Measurements from ENCODE around the gene FMO2.

The FMO2 gene, protein sequence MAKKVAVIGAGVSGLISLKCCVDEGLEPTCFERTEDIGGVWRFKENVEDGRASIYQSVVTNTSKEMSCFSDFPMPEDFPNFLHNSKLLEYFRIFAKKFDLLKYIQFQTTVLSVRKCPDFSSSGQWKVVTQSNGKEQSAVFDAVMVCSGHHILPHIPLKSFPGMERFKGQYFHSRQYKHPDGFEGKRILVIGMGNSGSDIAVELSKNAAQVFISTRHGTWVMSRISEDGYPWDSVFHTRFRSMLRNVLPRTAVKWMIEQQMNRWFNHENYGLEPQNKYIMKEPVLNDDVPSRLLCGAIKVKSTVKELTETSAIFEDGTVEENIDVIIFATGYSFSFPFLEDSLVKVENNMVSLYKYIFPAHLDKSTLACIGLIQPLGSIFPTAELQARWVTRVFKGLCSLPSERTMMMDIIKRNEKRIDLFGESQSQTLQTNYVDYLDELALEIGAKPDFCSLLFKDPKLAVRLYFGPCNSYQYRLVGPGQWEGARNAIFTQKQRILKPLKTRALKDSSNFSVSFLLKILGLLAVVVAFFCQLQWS

DNA sequence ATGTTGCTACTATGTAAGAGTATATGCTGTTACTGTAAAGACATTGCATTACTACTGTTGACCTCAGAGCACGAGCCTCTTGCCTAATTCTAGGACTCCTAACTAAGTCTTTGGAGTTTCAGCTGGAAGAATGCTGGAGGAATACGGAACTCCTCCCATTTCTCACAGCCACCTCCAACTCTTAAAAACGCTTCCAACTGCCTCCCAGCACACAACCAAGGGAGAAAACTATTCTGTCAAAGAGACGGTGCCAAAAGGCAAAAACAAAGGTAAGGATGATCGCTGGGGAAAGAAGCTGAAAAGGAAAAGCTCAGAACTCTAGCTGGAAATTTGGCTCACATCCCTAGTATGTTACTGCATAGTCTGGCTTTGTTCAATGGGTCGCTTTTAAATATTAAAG is at the start of gene FMO2:
TSS of gene FMO2 (plus strand) at position 210 of the 400 bp plus-strand sequence. CDS start 414 bp downstream, outside the sequence.
- no peak for DNase-seq (ENCODE audit: low read depth in 3 of 3)

DNA sequence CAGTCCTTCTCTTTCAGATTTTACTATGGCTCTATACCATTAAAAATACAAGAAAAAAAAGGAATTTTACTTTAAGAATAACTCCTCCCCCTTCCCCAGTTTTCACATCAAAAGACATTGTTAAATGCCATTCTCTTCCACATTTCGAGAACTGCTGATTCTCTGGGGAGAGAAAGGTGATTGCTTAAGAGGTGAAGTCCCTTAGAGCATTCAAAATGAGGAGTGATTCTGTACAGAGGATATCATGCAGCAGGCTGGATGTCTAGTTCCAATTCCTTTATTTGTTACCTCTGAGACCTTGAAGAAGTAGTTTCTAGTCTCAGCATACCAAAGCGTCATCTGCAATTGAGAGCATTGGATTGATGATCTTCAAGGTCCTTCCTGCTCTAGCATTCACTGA is 47.5 kb upstream of the FMO2 start:
- no peak for DNase-seq (ENCODE audit: low read depth in 3 of 3)

DNA sequence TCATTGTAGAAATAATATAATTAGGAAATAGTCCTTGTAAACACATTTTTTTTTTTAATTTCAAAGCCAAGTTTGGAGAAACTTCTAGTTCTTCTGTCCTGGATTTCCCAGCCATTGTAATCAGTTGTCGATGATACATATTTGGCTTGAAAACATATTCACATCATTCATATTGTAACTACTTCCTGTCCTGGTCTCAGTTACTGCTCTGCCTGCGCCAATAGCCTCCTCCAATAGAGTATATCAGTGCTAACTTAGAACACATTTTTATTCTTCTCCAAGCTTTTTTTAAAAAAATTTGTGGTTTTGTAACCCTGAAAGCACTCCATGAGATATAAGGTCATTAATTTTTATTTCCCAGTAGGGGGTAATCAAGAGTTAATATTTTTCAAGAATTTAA is 46.1 kb upstream of the FMO2 start:
- DNase-seq (ENCODE audit: low read depth in 3 of 3): no peak

DNA sequence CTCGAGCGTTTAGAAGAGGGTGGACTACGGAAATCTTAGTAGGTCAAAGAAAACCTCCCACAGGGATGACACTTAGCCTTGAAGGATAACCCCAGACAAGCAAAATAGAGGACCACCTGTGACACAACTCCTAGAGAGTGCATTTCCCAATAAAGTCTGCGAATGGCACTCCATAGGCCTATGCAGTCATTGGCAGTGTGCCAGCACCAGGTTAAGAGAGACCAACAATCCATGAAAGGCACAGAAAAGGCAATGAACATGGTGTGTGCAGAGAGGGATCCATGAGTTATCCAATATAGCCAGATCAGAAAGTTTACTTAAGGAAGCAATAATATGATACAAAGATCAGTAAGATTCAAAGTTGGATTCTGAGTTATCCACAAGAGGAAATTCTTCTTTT is 45.2 kb upstream of the FMO2 start:
- DNase-seq (ENCODE audit: low read depth in 3 of 3): no peak

DNA sequence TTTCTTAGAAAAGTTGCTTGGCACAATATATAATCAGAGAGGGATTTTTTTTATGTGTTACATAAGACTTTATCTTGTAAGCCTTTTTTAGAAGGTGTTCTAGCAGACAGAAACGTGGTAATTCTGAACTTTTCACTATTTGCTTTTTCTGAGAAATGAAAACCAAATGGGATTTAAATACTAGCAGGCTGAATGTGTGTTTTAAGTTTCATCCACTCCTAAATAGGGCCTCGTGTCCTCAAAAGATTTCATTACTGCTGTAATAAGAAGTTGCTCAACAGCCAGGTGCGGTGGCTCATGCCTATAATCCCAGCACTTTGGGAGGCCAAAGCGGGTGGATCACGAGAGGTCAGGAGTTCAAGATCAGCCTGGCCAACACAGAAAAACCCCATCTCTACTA is 44.7 kb upstream of the FMO2 start:
- DNase-seq (ENCODE audit: low read depth in 3 of 3): no peak

DNA sequence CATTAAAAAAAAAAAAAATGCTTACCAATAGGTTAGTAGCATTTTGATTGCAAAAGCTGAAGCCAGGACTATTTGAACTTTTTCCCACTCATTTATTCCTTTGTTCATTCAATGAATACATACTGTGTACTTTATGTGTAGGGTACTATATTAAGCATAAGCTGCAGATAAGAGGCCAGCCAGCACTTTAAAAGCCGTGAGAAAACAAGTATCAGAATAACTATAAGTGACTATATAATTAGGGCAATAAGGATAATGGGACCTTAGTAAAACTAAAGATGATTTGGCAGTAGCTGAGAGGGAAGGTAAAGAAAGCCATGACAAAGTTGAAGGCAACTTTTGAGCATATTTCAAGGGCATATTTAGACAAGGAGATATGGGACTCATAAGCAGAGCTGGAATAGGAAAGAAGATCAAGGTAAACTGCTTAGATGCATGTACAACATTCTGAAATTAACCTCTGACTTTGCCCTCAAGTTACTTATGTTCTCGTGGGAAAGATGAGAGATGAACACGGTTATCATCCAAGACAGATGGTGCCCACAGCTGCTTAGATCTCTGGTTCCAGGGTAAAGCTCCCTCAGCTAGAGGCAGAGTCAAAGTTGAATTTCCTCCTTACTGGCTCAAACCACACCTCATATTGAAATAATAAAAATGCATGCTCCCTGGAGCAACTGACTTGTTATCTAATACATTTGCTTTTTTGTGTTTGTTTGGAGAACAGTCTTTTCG is 44.0 kb upstream of the FMO2 start:
- DNase-seq (ENCODE audit: low read depth in 3 of 3): no peak

DNA sequence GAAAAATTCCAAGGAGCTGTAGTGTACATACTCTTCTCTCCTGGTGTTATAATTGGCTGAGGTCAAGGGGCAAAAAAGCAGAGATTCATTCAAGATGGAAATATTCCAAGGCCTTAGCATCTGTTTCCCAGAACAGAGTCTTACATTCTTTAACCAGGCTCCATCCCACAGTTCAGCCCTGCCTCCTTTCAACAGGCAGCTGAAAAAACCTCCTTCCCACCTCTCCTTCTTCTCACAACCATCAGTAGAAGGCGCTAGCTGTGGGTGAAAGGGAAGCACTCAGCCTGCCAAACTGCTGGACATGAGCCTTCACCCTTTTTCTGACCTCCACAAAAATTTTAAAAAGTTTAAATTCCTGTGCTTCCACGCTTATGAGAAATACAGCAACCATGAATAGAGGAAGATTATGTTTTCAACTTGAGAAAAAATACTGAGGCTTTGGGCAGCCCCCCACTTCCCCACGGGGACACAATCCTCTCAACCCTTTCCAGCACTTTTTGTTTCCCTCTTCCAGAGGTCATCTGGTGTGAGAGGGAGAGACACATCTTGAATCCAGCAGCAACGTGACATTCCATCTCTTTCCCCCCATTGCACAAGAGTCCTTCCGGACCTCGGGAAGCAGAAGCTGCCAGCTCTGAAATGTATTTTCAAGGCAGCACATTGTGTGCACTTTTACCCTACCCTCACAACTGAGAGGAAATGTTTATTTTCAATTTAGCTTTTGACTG is 43.2 kb upstream of the FMO2 start:
- DNase-seq (ENCODE audit: low read depth in 3 of 3): no peak

GRCh38 chr1:171142416-171143385 is 42.4 kb upstream of the FMO2 start:
- no peak for DNase-seq (ENCODE audit: low read depth in 3 of 3)

DNA sequence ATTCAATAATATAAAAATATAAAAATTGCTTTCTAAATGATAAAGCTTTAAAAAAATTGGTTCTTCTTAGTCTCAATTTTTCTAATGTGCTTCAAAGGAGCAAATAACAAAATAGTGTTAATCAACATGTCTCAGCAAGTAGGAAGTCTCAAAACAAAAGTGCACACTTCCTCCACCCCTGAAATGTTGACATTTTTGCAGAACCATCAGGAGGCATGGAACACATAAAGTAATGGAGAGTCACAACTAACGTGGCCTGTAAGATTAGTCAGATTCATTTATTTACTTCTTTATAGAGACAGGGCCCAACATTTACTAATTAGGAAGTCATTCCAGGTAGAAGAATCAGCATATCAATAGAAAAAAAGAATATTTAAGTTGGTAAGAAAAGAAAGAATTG is 34.9 kb upstream of the FMO2 start:
- DNase-seq (ENCODE audit: low read depth in 3 of 3): no peak

DNA sequence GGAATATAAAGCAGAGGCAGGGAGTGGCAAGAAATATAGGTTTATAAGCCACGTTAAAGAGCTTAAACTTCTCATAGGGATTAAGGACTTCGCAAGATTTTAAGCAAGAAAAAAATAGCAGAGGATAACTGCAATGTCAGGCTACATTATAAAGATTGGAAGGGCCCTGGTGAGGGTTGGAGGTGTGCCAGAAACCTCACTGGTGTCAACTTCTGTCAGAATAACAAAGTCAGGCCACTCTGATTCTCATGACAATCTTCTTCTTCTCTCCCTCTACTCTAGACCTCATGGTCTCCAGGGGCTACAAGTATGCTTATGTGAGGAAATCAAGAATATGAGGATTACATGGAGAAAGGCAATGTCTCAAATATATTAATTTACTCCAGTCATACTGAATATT is 32.6 kb upstream of the FMO2 start:
- no peak for DNase-seq (ENCODE audit: low read depth in 3 of 3)

DNA sequence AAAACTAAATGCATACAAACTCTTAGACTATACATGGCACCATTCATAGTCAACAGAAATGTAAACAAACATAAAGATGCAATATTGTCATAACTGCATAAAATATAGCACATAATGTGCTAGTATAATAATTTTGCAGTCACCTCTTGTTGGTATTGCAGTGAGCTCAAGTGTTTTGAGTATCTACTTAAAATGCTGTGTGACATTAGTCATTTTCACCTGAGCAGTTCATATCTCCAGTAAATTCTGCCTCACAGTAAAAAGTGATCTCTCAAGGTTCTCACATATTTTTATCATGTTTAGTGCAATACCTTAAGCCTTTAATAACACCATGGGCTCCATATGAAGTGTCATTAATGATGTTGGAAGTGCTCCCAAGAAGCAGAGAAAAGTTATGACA is 29.6 kb upstream of the FMO2 start:
- no peak for DNase-seq (ENCODE audit: low read depth in 3 of 3)

GRCh38 chr1:171158096-171158495 is 27.0 kb upstream of the FMO2 start:
- DNase-seq (ENCODE audit: low read depth in 3 of 3): no peak

DNA sequence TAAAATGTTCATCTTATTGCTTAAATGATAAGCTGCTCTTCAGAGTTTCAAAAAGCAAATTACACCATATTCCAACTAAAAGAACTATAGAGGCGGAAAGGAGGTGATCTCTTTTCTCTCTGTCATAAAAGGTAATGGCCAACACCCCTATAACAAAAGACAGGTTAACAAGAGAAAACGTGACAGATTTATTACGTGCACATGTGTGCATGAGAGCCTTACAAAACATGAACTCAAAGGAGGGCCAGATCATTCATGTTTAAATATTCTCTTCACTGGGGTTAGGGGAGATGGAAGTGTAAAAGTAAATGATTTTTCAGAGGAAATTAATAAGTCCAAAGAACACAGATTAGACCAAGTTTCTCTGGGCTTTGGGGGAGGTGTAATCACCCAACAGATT is 26.5 kb upstream of the FMO2 start:
- DNase-seq (ENCODE audit: low read depth in 3 of 3): no peak

GRCh38 chr1:171159148-171159547 is 26.0 kb upstream of the FMO2 start:
- DNase-seq (ENCODE audit: low read depth in 3 of 3): no peak

DNA sequence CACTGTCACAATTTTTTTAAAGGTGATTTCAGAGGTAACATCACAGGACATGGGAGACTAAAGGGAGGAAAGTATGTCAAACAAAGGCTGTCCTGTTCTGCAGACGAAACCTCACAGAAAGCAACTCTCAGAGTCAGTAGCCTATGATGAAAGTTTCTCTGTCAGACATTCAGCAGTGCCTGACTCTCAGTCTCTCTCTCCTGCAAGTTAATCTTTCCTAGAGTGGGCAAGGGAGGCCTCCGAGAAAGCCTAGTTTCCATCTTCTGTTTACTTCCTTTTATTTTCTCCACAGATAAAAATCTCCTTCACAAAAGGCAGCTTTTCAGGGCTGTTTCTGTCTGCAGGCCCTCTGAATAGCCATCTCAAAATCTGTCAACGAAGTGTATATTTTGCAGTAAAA is 24.9 kb upstream of the FMO2 start:
- no peak for DNase-seq (ENCODE audit: low read depth in 3 of 3)

DNA sequence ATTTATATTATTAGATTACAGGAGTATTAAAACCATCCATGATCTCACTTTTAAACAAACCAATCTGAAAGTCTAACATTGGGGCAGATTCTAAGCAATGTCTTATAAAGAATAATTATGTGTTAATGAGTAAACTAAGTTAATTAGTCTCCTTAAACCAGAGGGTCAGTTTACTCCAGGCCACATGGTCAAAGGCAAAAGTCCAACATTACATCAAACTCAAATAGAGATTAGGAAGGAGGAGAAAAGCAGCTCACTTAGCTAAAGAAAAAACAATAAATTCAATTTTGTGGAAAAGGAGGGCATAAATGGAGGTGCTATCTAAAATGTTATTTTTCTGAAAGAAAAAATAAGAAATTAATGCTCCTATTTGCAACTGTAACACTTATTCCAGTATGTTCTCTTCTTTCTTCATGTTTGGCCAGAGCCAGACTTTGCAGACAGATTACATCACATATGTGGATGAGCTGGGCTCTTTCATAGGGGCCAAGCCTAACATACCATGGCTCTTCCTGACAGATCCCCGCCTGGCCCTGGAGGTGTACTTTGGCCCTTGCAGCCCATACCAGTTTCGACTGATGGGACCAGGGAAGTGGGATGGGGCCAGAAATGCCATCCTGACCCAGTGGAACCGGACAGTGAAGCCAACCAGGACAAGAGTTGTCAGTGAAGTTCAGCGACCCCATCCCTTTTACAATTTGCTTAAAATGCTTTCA is 24.3 kb upstream of the FMO2 start:
- DNase-seq (ENCODE audit: low read depth in 3 of 3): no peak

DNA sequence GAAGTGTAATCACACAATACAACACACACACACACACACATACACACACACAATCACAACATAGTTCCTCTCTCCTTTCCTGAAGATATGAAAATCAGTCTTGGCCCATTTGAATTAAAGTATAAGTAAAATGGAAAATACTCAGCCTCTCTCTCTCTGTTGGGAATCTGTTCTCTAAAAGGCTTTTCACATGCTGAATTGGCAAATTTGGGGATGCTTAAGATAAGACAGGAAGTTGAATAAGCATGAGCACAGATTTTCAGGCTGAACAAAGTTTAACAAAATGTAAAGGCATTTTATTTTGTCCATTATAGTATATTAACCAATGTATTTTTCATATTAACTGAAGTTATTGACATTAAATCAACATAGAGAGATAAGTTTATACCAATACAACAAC is 23.7 kb upstream of the FMO2 start:
- no peak for DNase-seq (ENCODE audit: low read depth in 3 of 3)

DNA sequence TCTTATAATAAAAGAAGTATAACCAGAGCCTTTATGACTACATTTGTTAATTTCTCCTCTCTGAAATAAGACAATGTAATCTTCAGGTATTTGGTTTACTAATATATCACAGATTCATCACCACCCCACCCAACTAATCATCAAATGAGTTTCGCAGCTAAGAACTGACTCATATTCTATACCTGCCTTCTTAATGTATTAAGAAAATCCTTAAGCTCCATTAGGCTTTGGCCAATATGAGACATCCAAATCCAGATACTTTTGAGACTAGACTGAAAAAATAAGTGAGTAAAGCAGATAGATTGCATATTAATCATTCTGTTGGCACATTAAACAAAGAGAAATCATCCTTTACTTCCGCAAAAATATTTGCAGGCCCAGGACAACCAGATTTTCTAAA is 18.7 kb upstream of the FMO2 start:
- DNase-seq (ENCODE audit: low read depth in 3 of 3): no peak

DNA sequence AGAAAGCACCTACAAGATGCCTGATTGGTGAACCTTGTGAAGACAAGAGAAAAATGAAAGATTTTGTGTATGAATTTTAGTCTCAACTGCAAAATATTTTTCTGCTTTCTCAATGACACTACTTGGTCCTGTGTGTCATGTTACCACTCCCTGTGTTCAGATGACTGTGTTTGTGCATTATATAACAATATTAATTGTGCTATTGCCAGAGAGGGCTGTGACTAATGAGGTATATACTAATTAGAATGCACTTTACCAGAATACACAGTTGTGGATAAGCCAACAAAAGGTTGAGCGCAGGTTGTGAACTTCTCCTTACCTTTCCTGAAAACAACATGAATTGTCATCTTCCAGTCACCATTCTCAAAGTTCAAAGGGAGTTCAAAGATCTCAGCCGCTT is 17.3 kb upstream of the FMO2 start:
- DNase-seq (ENCODE audit: low read depth in 3 of 3): no peak

DNA sequence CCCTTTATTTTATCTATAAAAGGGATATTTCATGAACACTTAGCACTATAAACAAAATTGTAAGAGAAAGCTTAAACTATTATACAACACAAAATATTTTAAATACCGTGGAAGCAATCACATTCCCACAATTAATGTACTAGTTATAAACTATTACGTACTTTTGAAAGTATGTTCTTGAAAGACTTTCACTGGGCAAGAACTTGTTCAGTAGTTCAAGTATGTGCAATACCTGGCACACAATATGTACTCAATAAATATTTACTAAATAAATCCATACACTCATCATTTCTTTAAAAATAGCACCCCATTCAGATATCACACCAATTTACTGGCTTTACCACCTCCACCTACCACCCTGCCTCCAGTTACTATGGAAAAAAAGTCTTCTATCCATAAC is 12.6 kb upstream of the FMO2 start:
- no peak for DNase-seq (ENCODE audit: low read depth in 3 of 3)

GRCh38 chr1:171173069-171173468 is 12.0 kb upstream of the FMO2 start:
- no peak for DNase-seq (ENCODE audit: low read depth in 3 of 3)
